ENCODE results near the gene FUT2.
"Not testable (repeated sequence)": the region's sequence is repeated elsewhere in the genome, so short reads cannot be mapped to it uniquely, and the experiment has no call there.

FUT2 gene

GRCh38 chr19:48670699-48671445 is 24.9 kb upstream of the FUT2 start:
- no peak for DNase-seq (ENCODE audit: low read depth in 1 of 2, low spot score in 1 of 2)

DNA sequence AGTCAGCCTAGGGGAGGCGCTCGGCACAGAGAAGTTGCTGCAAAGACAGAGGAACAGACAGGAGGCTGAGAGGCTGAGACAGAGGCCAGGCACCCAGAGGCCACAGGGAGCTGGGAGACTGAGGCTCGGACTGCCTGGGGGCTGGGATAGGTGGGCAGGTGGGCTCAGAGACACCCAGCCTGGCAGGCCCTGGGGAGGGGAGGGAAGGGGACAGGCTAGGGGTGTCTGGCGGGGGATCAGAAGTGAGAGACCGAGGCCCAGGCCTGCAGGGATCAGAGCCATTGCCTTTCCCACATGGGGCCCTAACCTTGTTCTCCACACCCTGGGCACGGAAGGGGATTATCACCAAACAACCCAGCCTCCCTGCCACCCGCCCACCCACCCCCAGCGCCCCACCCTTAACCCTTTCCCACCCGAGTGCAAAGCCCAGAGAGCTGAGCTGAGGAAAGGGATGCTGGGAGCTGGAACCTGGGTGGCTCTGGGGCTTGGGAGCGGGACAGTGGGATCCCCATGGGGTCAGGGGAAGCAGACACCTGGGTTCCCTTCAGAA is 24.2 kb upstream of the FUT2 start:
- DNase-seq (ENCODE audit: low read depth in 1 of 2, low spot score in 1 of 2) = no peak

DNA sequence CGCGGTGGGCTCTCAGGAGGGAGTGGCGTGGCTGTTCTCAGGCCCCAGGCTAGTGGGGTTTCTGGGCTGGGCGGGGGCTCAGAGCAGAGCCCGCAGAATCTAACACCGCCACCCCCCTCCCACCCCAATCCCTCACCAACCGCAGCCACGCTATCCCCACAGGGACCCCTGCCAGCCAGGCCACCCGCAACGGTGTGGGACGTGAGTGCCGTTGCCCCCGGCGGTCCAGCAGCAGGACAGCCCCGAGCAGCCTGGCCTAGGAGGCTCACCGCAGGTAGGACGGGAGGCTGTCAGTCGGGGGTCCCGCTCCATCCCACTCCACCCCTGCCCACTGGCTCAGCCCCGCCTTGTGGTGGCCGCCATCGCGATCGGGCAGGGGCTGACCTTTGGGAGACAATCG is 22.8 kb upstream of the FUT2 start, which contains the start of gene NTN5:
Gene NTN5 (minus strand): TSS at position 24 of the 400 bp plus-strand sequence. CDS start 2,031 bp downstream, outside the sequence.
- no peak for DNase-seq (ENCODE audit: low read depth in 1 of 2, low spot score in 1 of 2)

- no peak for DNase-seq (ENCODE audit: low read depth in 1 of 2, low spot score in 1 of 2)
These were observed 22.2 kb upstream of the FUT2 start for GRCh38 chr19:48673436-48674100.

- DNase-seq (ENCODE audit: low read depth in 1 of 2, low spot score in 1 of 2) = no peak
These were observed 21.5 kb upstream of the FUT2 start for GRCh38 chr19:48674216-48674809.

- peak; percentile 38 to 48 for DNase-seq (ENCODE audit: low read depth in 1 of 2, low spot score in 1 of 2)
These were observed 20.6 kb upstream of the FUT2 start for GRCh38 chr19:48674921-48675824.

GRCh38 chr19:48676487-48676886 is 19.3 kb upstream of the FUT2 start:
- DNase-seq (ENCODE audit: low read depth in 1 of 2, low spot score in 1 of 2) = no peak

- no peak for DNase-seq (ENCODE audit: low read depth in 1 of 2, low spot score in 1 of 2)
These were observed 18.9 kb upstream of the FUT2 start for GRCh38 chr19:48676887-48677286.

DNA sequence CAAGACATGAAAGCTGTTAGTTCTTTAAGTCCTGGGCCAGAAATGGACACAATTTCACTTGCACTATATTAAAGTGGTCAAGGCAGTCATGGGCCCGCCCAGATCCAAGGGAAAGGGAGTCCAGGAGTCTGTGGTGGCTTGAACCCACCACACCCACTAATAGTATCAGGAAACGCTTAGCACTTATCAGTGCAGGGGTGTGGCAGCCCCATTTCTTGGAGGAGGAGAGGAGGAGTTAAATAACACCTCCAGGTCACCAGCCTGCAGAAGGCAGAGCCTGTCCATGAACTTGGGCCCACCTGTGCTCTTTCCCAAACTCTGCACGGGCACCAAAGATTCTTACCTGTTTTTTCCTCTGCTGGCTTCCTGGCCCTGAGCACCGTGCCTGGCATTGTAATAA is 17.6 kb upstream of the FUT2 start:
- no peak for DNase-seq (ENCODE audit: low read depth in 1 of 2, low spot score in 1 of 2)

DNA sequence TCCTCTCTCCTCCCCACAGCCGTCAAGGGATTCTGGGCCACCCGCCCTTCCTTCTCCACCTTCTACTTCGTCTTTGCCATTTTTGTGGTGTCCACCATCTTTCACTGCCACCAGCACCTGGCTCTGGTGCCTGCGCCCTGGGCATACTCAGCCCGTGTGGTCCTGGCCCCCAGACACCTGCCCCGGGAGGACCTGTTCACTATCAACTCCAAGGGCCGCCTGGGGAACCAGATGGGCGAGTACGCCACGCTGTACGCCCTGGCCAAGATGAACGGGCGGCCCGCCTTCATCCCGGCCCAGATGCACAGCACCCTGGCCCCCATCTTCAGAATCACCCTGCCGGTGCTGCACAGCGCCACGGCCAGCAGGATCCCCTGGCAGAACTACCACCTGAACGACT is 15.8 kb upstream of the FUT2 start:
- DNase-seq (ENCODE audit: low read depth in 1 of 2, low spot score in 1 of 2) = not testable (repeated sequence)

GRCh38 chr19:48680436-48681126 is 15.2 kb upstream of the FUT2 start:
- no peak for DNase-seq (ENCODE audit: low read depth in 1 of 2, low spot score in 1 of 2)

DNA sequence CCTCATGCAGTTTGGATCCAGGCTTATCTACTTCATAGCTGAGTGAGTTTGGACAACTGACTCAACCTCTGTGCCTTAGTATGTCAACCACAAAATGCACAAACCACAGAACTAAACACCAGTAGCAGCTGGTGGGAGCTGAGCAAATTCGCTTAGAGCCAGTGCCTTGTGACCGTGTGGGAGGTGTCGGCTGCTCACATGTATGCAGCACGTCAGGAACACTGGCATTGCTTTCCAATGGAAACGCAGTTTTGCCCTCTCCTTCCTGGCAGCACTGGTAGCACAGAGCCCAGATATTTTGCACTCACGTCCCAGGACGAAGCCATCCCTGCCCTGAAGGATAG is 14.7 kb upstream of the FUT2 start:
- no peak for DNase-seq (ENCODE audit: low read depth in 1 of 2, low spot score in 1 of 2)

DNA sequence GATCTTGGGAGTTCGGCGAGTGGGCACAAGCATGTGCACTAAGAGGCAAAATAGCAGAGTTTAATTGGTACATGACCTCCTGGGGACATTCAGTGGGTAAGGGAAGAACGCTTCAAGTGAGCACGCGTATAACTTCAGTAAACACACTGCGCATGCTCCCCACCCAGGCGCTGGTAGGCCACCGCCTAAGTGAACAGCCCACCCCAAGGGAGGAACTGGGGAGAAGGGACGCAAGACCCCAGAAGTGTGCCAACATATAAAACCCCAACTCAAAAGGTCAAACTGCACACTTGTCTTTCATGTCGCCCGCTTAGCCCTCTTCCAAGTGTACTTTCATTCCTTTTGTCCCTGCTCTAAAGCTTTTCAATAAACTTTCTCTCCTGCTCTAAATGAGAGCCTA is 12.4 kb upstream of the FUT2 start:
- no peak for DNase-seq (ENCODE audit: low read depth in 1 of 2, low spot score in 1 of 2)

DNA sequence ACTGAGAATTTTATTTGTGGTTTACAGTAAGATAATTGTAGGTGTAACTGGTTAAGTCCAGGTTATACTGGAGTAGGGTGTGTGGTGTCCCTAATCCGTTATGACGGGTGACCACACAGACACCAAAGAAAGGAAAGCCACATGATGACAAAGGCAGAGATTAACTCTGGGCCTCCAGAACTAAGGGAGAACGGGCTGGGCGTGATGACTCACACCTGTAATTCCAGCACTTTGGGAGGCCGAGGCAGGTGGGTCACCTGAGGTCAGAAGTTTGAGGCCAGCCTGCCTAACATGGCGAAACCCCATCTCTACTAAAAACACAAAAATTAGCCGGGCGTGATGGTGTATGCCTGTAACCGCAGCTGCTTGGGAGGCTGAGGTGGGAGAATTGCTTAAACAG is 10.2 kb upstream of the FUT2 start:
- no peak for DNase-seq (ENCODE audit: low read depth in 1 of 2, low spot score in 1 of 2)

GRCh38 chr19:48686088-48686487 is 9.7 kb upstream of the FUT2 start:
- DNase-seq (ENCODE audit: low read depth in 1 of 2, low spot score in 1 of 2) = no peak

DNA sequence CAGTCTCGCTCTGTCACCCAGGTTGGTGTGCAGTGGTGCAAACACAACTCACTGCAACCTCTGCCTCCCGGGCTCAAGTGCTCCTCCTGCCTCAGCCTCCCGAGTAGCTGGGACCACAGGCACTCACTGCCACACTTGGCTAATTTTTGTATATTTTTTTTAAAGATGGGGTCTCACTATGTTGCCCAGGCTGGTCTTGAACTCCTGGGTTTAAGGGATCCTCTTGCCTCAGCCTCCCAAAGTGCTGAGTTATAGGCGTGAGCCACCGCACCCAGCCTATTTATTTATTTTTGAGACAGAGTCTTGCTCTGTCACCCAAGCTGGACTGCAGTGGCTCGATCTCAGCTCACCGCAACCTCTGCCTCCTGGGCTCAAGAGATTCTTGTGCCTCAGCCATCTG is 9.1 kb upstream of the FUT2 start:
- DNase-seq (ENCODE audit: low read depth in 1 of 2, low spot score in 1 of 2) = not testable (repeated sequence)

GRCh38 chr19:48687776-48688175 is 8.0 kb upstream of the FUT2 start:
- DNase-seq (ENCODE audit: low read depth in 1 of 2, low spot score in 1 of 2) = no peak

DNA sequence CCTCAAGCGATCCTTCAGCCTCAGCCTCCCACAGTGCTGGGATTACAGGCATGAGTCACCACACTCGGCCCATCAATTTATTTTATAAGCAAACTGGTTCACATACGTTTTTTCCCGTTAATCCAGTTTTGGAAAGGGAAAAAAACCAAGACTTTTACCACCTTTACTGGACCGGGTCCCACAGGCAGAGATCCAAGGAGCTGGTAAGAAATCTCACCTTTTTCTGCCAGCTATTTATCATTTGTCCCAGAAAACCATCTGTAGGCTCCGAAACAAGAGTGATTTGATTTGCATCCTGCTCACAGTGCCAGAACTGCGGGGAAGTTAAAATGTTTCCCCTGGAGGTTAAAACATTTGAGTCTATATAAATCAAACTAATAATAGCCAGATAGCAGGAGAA is 6.3 kb upstream of the FUT2 start:
- DNase-seq (ENCODE audit: low read depth in 1 of 2, low spot score in 1 of 2) = no peak

- not testable (repeated sequence) for DNase-seq (ENCODE audit: low read depth in 1 of 2, low spot score in 1 of 2)
These were observed 2.1 kb upstream of the FUT2 start for GRCh38 chr19:48693629-48694028.

- no peak for DNase-seq (ENCODE audit: low read depth in 1 of 2, low spot score in 1 of 2)
These were observed 711 bp downstream of the FUT2 start for GRCh38 chr19:48696353-48697010.
